ENCODE data around the gene VANGL2. TPM values are rescaled to one million over a fixed set of nuclear protein-coding genes. Genes with fewer than 3 reads are reported as not detected.

VANGL2 gene
- total and polyA plus RNA-seq, 9 of the 15 experiments (the other 6 are each of a cell fraction or from before 2014, with no cell fraction given), result 0.28 to 4.0 (median 0.98) TPM

GRCh38 chr1:160459687-160460086, 59.3 kb downstream of the VANGL2 start (continued):
- TF ChIP-seq ZMIZ1 (IDR thresholded peaks at IDR 0.05; ENCODE audit: low read depth in 2 of 2, low read length in 2 of 2), result no peak
- no peak for TF ChIP-seq KLF16 (IDR thresholded peaks at IDR 0.05)
- no peak for TF ChIP-seq MTA3 (IDR thresholded peaks at IDR 0.05; ENCODE audit: borderline replicate concordance)

GRCh38 chr1:160460214-160460642, 59.9 kb downstream of the VANGL2 start:
- 82% methylated on average over 5 of the region's 5 CpGs for WGBS (ENCODE audit: insufficient coverage, low coverage, missing lambda C conversion rate)
- Histone ChIP-seq H3K4me1 (replicated peaks in 1 of 2; ENCODE audit: control insufficient read depth in 2 of 2, insufficient read depth in 2 of 2, low read length in 2 of 2) (peaks cover 0 to 15% of the 10 kb centered on the region in 2 experiments; a peak in 3 of 5 replicates), H3K9ac (ENCODE audit: insufficient read depth in 1 of 2, low read depth in 2 of 2, low read length in 2 of 2) (no peak overlapping the region), H3K9me3 (replicated peaks; ENCODE audit: control insufficient read depth, insufficient read depth, low read depth, low read length) (no peaks in the 10 kb centered on the region), H3K27me3 (ENCODE audit: control insufficient read depth in 2 of 2, insufficient read depth in 2 of 2, low read length in 2 of 2) (no peaks in the 10 kb centered on the region), H3K9me1 (ENCODE audit: control insufficient read depth, insufficient read depth, low read length) (no peaks in the 10 kb centered on the region), H3K27ac (ENCODE audit: extremely low read depth, low read depth, low read length) (no peak overlapping the region), H3K79me2 (ENCODE audit: control insufficient read depth, insufficient read depth, low read length) (no peaks in the 10 kb centered on the region), H3K4me2 (ENCODE audit: insufficient read depth, low read length) (peak overlapping the region; percentile 17; the same call in 1 of the 2 replicates), H4K20me1 (replicated peaks; ENCODE audit: control insufficient read depth, insufficient read depth, low read length) (no peaks in the 10 kb centered on the region), H3K4me3 (no peak overlapping the region), H3K36me3 (ENCODE audit: control insufficient read depth, insufficient read depth, low read length) (no peaks in the 10 kb centered on the region), H2AFZ (ENCODE audit: low read depth, low read length) (peak overlapping the region; percentile 91)
- intact Hi-C loops (cut with micrococcal nuclease) (no loop called here), in situ Hi-C loops (cut with MboI) (no loop called here)
- TF ChIP-seq E4F1 (CRISPR knock-in tag; IDR thresholded peaks at IDR 0.05; ENCODE audit: borderline replicate concordance) (0 out of 2 replicates have a peak, but pooled peaks have one; percentile 39), SNIP1 (IDR thresholded peaks at IDR 0.05; ENCODE audit: low read depth) (no peak)
- FAIRE-seq (no peak), ATAC-seq (no peak), DNase-seq (ENCODE audit: extremely low read depth in 1 of 4, low spot score in 3 of 4) (no peak)
- no TSS peak for BruUV-seq (replicated peaks)
- POLR2A ChIA-PET, result interaction anchor here (0.8 to 1.2 kb wide), 2 partner anchors 9 to 96 kb away, joined by 3 to 5 read pairs; no protein-coding TSS in a partner anchor
- CTCF ChIA-PET (ENCODE audit: low intra/inter-chr PET ratio), result no interaction called here

Measured in K562 (cell line).